Measurements from ENCODE around the gene SRD5A2.

DNA sequence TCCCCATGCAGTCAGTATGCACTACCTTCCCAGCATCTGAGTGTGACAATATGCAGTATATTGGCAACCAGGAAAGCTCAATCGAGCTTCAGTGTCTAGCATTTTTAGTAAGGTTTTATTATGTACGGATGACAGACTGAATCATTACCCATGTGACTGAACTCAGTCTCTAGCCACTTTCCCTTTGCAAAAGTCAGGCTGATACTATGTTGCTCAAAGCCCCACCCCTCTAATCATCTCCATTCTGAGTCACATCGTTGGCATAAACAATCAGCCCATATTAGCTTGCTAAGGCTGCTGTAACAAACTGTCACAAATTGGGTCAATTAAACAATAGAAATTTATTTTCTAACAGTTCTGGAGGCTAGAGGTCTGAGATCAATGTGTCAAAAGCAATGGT lies 25.8 kb upstream of the SRD5A2 start:
- TF ChIP-seq EZH2 (IDR thresholded peaks at IDR 0.05; ENCODE audit: borderline replicate concordance, low read length): no peak
- TF ChIP-seq, protein P1, sequence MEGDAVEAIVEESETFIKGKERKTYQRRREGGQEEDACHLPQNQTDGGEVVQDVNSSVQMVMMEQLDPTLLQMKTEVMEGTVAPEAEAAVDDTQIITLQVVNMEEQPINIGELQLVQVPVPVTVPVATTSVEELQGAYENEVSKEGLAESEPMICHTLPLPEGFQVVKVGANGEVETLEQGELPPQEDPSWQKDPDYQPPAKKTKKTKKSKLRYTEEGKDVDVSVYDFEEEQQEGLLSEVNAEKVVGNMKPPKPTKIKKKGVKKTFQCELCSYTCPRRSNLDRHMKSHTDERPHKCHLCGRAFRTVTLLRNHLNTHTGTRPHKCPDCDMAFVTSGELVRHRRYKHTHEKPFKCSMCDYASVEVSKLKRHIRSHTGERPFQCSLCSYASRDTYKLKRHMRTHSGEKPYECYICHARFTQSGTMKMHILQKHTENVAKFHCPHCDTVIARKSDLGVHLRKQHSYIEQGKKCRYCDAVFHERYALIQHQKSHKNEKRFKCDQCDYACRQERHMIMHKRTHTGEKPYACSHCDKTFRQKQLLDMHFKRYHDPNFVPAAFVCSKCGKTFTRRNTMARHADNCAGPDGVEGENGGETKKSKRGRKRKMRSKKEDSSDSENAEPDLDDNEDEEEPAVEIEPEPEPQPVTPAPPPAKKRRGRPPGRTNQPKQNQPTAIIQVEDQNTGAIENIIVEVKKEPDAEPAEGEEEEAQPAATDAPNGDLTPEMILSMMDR (conservative IDR thresholded peaks at IDR 0.05 in 1 of 2, IDR thresholded peaks at IDR 0.05 in 1 of 2; ENCODE audit: extremely low read depth in 1 of 2, insufficient read depth in 1 of 2, low read depth in 1 of 2, low read length in 2 of 2): no peak

All from mammary epithelial cell (primary cell).